CD4-positive, alpha-beta T cell treated with Interleukin-6 at 100 ng/mL for 8 hours (primary cell): ENCODE measurements around the gene SFPQ.
"Not testable (repeated sequence)": the region's sequence is repeated elsewhere in the genome, so short reads cannot be mapped to it uniquely, and the experiment has no call there.

Experiments
- DNase-seq: peaks from one replicate; pipeline ENCODE4 v3.0.0-alpha.2; 2020; ENCODE audit warnings: mixed read lengths, low spot score

SFPQ gene

GRCh38 chr1:35188578-35189392 lies 4.2 kb downstream of the SFPQ start:
- DNase-seq: no peak

GRCh38 chr1:35187816-35188342 lies 5.1 kb downstream of the SFPQ start:
- DNase-seq: no peak

GRCh38 chr1:35186239-35186638 lies 6.7 kb downstream of the SFPQ start:
- no peak for DNase-seq

GRCh38 chr1:35185200-35185599 lies 7.7 kb downstream of the SFPQ start:
- DNase-seq: no peak

GRCh38 chr1:35184495-35185199 lies 8.3 kb downstream of the SFPQ start:
- no peak for DNase-seq

- no peak for DNase-seq
These were observed 11.0 kb downstream of the SFPQ start for GRCh38 chr1:35181790-35182455.

GRCh38 chr1:35180776-35181374 lies 12.1 kb downstream of the SFPQ start:
- no peak for DNase-seq

- DNase-seq: no peak
These were observed 13.0 kb downstream of the SFPQ start for GRCh38 chr1:35179908-35180307.

GRCh38 chr1:35178874-35179380 lies 14.0 kb downstream of the SFPQ start:
- DNase-seq: no peak

GRCh38 chr1:35178295-35178695 lies 14.7 kb downstream of the SFPQ start:
- DNase-seq: no peak

- DNase-seq: no peak
These were observed 15.6 kb downstream of the SFPQ start for GRCh38 chr1:35177237-35177786.

- DNase-seq: no peak
These were observed 17.3 kb downstream of the SFPQ start for GRCh38 chr1:35175602-35176001.

GRCh38 chr1:35175098-35175576 lies 17.8 kb downstream of the SFPQ start:
- no peak for DNase-seq

- DNase-seq: no peak
These were observed 18.9 kb downstream of the SFPQ start for GRCh38 chr1:35173909-35174540.

GRCh38 chr1:35173491-35173890 lies 19.5 kb downstream of the SFPQ start:
- DNase-seq: no peak

GRCh38 chr1:35172022-35172421 lies 20.9 kb downstream of the SFPQ start:
- DNase-seq: no peak

GRCh38 chr1:35171579-35171978 lies 21.4 kb downstream of the SFPQ start:
- DNase-seq: no peak

GRCh38 chr1:35164893-35165292 lies 28.1 kb downstream of the SFPQ start:
- DNase-seq: no peak

GRCh38 chr1:35151220-35151619 lies 41.7 kb downstream of the SFPQ start:
- DNase-seq: no peak

GRCh38 chr1:35145892-35146549 lies 46.9 kb downstream of the SFPQ start:
- DNase-seq: not testable (repeated sequence)
